Measurements from ENCODE around the gene NDRG2.

Gene NDRG2

DNA sequence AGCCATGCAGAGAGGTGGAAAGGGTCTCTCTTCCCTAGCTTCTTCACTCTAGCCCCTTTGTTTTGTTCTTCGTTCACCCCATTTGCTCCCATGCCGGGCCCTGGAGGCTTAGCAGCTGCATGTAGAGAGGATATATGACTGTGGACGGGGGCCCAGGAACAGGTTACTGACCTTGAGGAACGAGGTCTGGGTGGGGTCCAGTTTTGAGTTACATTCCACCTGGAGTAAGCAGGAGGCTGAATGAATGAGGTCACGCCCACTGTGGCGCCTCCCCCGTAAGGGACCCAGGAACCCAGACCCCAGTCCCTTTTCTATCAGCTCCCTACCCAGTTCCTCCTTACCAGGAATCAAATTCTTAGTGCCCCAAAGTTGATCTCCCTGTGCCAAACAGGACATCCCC, 6.6 kb downstream of the NDRG2 start:
- Histone ChIP-seq H3K27me3 (ENCODE audit: control insufficient read depth, insufficient read depth, low read length) (no peaks in the 10 kb centered on the region), H3K27ac (no peak overlapping the region), H3K79me2 (peaks cover 3% of the 10 kb centered on the region), H3K4me2 (ENCODE audit: low read length) (no peak overlapping the region), H2AFZ (no peak overlapping the region), H3K9me3 (ENCODE audit: control insufficient read depth, low read length) (no peaks in the 10 kb centered on the region), H3K36me3 (ENCODE audit: control insufficient read depth, insufficient read depth, low read length) (no peaks in the 10 kb centered on the region), H3K9ac (no peak overlapping the region), H3K4me3 (ENCODE audit: low read depth, low read length) (no peak overlapping the region), H3K4me1 (peaks cover 10% of the 10 kb centered on the region)
- TF ChIP-seq, protein P1, sequence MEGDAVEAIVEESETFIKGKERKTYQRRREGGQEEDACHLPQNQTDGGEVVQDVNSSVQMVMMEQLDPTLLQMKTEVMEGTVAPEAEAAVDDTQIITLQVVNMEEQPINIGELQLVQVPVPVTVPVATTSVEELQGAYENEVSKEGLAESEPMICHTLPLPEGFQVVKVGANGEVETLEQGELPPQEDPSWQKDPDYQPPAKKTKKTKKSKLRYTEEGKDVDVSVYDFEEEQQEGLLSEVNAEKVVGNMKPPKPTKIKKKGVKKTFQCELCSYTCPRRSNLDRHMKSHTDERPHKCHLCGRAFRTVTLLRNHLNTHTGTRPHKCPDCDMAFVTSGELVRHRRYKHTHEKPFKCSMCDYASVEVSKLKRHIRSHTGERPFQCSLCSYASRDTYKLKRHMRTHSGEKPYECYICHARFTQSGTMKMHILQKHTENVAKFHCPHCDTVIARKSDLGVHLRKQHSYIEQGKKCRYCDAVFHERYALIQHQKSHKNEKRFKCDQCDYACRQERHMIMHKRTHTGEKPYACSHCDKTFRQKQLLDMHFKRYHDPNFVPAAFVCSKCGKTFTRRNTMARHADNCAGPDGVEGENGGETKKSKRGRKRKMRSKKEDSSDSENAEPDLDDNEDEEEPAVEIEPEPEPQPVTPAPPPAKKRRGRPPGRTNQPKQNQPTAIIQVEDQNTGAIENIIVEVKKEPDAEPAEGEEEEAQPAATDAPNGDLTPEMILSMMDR (IDR thresholded peaks at IDR 0.05): no peak

DNA sequence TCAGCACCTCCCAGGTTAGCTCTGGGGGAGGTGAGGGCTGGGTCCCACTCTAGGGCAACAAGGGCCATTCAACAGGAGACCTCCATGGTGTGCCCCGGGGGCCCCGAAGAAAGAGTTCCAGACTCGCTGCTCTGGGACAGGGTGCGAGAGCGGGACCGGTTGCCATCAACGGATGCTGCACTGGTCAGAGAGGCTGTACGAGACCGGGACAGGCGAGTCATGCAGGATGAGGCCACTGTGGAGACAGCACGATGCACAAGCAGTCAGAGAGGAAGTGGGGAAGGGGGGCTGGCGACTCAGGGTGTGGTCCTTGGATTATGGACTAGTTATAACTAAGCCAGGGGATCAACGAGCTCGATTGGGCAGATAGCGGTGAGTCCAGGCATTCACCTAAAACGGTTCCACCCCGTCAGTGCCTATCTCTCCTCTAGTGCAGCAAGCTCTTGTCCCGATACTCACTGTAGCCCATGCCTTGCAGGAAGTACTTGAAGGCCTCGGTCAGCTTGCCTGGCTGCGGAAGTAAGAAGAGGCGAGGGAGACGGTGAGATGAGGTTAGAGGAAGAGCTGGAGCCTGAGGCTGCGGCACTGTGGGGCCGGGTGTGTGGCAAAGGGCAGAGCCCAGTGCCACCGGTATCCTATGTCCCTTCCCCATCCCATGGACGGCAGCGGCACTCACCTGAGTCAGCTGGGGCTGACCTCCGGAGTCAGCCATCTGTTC, 7.2 kb downstream of the NDRG2 start:
- H3K4me2 ChIP-seq (ENCODE audit: low read length): no peak overlapping the region
- TF ChIP-seq, protein P1 (IDR thresholded peaks at IDR 0.05): no peak
- H3K36me3 ChIP-seq (ENCODE audit: control insufficient read depth, insufficient read depth, low read length): no peaks in the 10 kb centered on the region
- H3K79me2 ChIP-seq: peaks cover 3% of the 10 kb centered on the region
- H2AFZ ChIP-seq: no peak overlapping the region
- peaks cover 7% of the 10 kb centered on the region for H3K4me1 ChIP-seq
- no peak overlapping the region for H3K9ac ChIP-seq
- no peaks in the 10 kb centered on the region for H3K9me3 ChIP-seq (ENCODE audit: control insufficient read depth, low read length)
- H3K27ac ChIP-seq: no peak overlapping the region
- H3K4me3 ChIP-seq (ENCODE audit: low read depth, low read length): no peak overlapping the region
- no peaks in the 10 kb centered on the region for H3K27me3 ChIP-seq (ENCODE audit: control insufficient read depth, insufficient read depth, low read length)

DNA sequence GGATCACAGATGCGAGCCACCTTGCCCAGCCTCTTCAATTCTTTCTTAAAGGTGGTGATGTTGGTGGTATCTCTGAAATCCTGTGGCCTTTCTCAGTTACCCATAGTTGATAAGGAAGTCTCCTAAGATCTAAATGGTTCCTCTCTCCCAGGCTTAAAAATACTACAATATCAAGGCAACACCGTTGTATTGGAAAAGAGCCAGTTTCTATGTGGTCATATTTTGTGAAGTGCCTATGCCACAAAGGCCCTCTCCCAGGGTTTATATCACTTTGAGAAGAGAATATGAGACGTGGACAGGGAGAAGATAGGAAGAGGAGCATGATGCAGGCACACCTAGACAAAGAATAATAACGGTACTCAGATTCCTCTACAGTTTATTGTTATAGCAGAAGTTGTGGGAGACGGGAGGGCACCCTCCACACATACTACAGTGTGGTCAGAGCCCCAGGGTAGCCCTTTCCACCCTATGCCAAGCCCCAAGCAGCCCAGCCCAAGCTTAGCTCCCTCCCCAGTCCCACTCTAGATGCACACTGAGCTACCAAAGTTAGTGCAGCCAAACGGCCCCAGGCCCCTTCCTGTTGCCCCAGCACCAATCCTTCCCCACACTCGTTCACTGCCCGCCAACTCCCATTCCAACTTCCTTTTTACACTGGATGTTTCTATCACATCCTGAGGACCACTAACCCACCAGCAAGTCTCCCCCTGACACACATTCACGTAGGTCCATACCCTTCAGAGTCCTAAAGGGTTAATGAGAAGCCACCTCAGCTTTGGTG, 8.3 kb downstream of the NDRG2 start:
- Histone ChIP-seq H3K36me3 (ENCODE audit: control insufficient read depth, insufficient read depth, low read length) (no peaks in the 10 kb centered on the region), H3K9ac (no peak overlapping the region), H3K79me2 (no peaks in the 10 kb centered on the region), H3K9me3 (ENCODE audit: control insufficient read depth, low read length) (no peaks in the 10 kb centered on the region), H3K4me2 (ENCODE audit: low read length) (no peak overlapping the region), H3K27ac (no peak overlapping the region), H2AFZ (no peak overlapping the region), H3K4me3 (ENCODE audit: low read depth, low read length) (no peak overlapping the region), H3K4me1 (peaks cover 2% of the 10 kb centered on the region), H3K27me3 (ENCODE audit: control insufficient read depth, insufficient read depth, low read length) (no peaks in the 10 kb centered on the region)
- TF ChIP-seq, protein P1 (IDR thresholded peaks at IDR 0.05): no peak

DNA sequence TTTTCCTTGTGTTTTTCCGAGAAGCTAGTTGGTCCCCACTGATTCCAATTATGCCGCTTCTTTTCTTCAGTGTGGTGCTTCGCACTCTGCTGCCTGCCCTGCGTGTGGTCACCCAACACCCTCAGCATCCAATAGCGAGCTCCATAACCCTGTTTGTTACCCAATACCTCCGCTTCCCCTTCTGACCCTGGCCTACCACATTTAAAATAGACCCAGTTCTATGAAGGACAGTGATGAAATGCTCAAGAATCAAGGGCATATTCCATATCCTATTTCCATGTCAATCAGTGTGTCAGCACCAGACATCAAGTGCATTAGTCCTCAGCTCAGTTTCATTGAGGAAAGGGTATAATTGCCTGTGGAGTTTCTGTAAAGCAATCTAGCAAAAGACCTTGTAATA, 9.5 kb downstream of the NDRG2 start:
- TF ChIP-seq, protein P1 (IDR thresholded peaks at IDR 0.05): no peak
- Histone ChIP-seq H2AFZ (no peak overlapping the region), H3K4me1 (peaks cover 3% of the 10 kb centered on the region), H3K9ac (no peak overlapping the region), H3K4me3 (ENCODE audit: low read depth, low read length) (no peak overlapping the region), H3K27me3 (ENCODE audit: control insufficient read depth, insufficient read depth, low read length) (no peaks in the 10 kb centered on the region), H3K4me2 (ENCODE audit: low read length) (no peak overlapping the region), H3K79me2 (no peaks in the 10 kb centered on the region), H3K27ac (no peak overlapping the region), H3K36me3 (ENCODE audit: control insufficient read depth, insufficient read depth, low read length) (no peaks in the 10 kb centered on the region), H3K9me3 (ENCODE audit: control insufficient read depth, low read length) (no peaks in the 10 kb centered on the region)

Measured in parathyroid adenoma (tissue), 2 donors.